LNCaP clone FGC (cell line): ENCODE measurements around the gene ZNF26.

ENCODE experiments used
- DNase-seq: peaks from one replicate; pipeline ENCODE4 v3.0.0-alpha.2; 2011; ENCODE audit warnings: low read depth
- H3K4me3 ChIP-seq: 2 replicates; pipeline ENCODE4 v1.5.1; 2011; ENCODE audit warnings: mild to moderate bottlenecking, low read depth, low read length, control low read depth
- CTCF ChIP-seq: IDR thresholded peaks from 2 replicates; pipeline ENCODE4 v1.5.1; 2012; ENCODE audit warnings: mild to moderate bottlenecking; ENCODE audit not compliant: control insufficient read depth, insufficient read depth; ENCODE audit errors: extremely low read depth

Gene ZNF26

GRCh38 chr12:133010657-133011297, 24.6 kb downstream of the ZNF26 start:
- H3K4me3 ChIP-seq = no peak overlapping the region
- no peak for TF ChIP-seq CTCF
- DNase-seq = no peak

GRCh38 chr12:133023566-133023965, 37.4 kb downstream of the ZNF26 start:
- no peak for TF ChIP-seq CTCF
- no peak for DNase-seq
- H3K4me3 ChIP-seq = no peak overlapping the region

- TF ChIP-seq CTCF = no peak
- no peak for DNase-seq
- H3K4me3 ChIP-seq = no peak overlapping the region
Observed at GRCh38 chr12:133026996-133027395, 40.8 kb downstream of the ZNF26 start.

GRCh38 chr12:133037207-133038005, 51.2 kb downstream of the ZNF26 start, which contains the start of gene ZNF84:
ZNF84 (plus strand) TSS chr12:133037509; CDS start chr12:133041468, 3,959 bp downstream.
- TF ChIP-seq CTCF = no peak
- peak; percentile 97 for DNase-seq
- peak within 1 kb of the TSS; percentile 69 for H3K4me3 ChIP-seq

- TF ChIP-seq CTCF = no peak
- H3K4me3 ChIP-seq = peak overlapping the region; percentile 69
- no peak for DNase-seq
Observed at GRCh38 chr12:133038118-133038709, 52.0 kb downstream of the ZNF26 start.

GRCh38 chr12:133046698-133047097, 60.5 kb downstream of the ZNF26 start:
- DNase-seq = no peak
- no peak overlapping the region for H3K4me3 ChIP-seq
- no peak for TF ChIP-seq CTCF
